ENCODE results near the gene ABCC8. TPM values are rescaled to one million over a fixed set of nuclear protein-coding genes. Genes with fewer than 3 reads are reported as not detected.

The ABCC8 gene
- total RNA-seq, 1 experiment from 2014 or later: not detected

GRCh38 chr11:17389957-17390649 is 86.5 kb downstream of the ABCC8 start:
- POLR2A ChIA-PET: no interaction called here
- H3K4me1 Mint-ChIP-seq (ENCODE audit: low read depth, unreplicated experiment): no peaks in the 10 kb centered on the region
- Histone ChIP-seq H3K36me3 (ENCODE audit: control insufficient read depth, insufficient read depth, low read length) (no peaks in the 10 kb centered on the region), H3K9me3 (no peaks in the 10 kb centered on the region), H3K4me1 (peaks cover 3% of the 10 kb centered on the region; the same call in 1 of the 2 replicates), H3K27me3 (replicated peaks; ENCODE audit: control insufficient read depth, insufficient read depth, low read length) (no peaks in the 10 kb centered on the region; the same call in 1 of the 2 replicates), H3K4me3 (ENCODE audit: low read depth, low read length) (peak overlapping the region; percentile 72)
- peak overlapping the region; percentile 77 for H3K4me3 Mint-ChIP-seq (ENCODE audit: unreplicated experiment)
- no peak for TF ChIP-seq CTCF (IDR thresholded peaks at IDR 0.05; ENCODE audit: insufficient read depth in 1 of 2, low read depth in 1 of 2, low read length in 1 of 2, severe bottlenecking in 1 of 2, unreplicated experiment in 1 of 2)
- intact Hi-C loops (cut with micrococcal nuclease; ENCODE audit: unreplicated experiment): no loop called here
- H3K27ac Mint-ChIP-seq (ENCODE audit: unreplicated experiment): no peak overlapping the region
- CTCF ChIA-PET: interaction anchor here (1.3 kb wide), 1 partner anchor 37 kb away, joined by 3 read pairs; no protein-coding TSS in a partner anchor
- peaks cover 11% of the 10 kb centered on the region for H3K36me3 Mint-ChIP-seq (ENCODE audit: insufficient read depth, unreplicated experiment)
- H3K27me3 Mint-ChIP-seq (ENCODE audit: insufficient read depth, unreplicated experiment): peaks cover 5% of the 10 kb centered on the region
- no peaks in the 10 kb centered on the region for H3K9me3 Mint-ChIP-seq (ENCODE audit: unreplicated experiment)
- no peak for DNase-seq
- no TSS peak for BruUV-seq (replicated peaks)

- Histone ChIP-seq H3K9me3 (no peaks in the 10 kb centered on the region), H3K4me1 (peaks cover 3% of the 10 kb centered on the region; the same call in 1 of the 2 replicates), H3K4me3 (ENCODE audit: low read depth, low read length) (peak overlapping the region; percentile 72), H3K36me3 (ENCODE audit: control insufficient read depth, insufficient read depth, low read length) (no peaks in the 10 kb centered on the region), H3K27me3 (replicated peaks; ENCODE audit: control insufficient read depth, insufficient read depth, low read length) (no peaks in the 10 kb centered on the region; the same call in 1 of the 2 replicates)
- CTCF ChIA-PET: interaction anchor here (0.6 to 1.6 kb wide), 11 partner anchors 19 to 155 kb away, joined by 3 to 12 read pairs (median 4); partner anchors contain the start of gene USH1C
- BruUV-seq (replicated peaks): no TSS peak
- peak; percentile 76 to 90 for DNase-seq
- intact Hi-C loops (cut with micrococcal nuclease; ENCODE audit: unreplicated experiment): no loop called here
- Mint-ChIP-seq H3K9me3 (ENCODE audit: unreplicated experiment) (no peaks in the 10 kb centered on the region), H3K4me3 (ENCODE audit: unreplicated experiment) (peak overlapping the region; percentile 77), H3K4me1 (ENCODE audit: low read depth, unreplicated experiment) (no peaks in the 10 kb centered on the region), H3K27ac (ENCODE audit: unreplicated experiment) (no peak overlapping the region), H3K36me3 (ENCODE audit: insufficient read depth, unreplicated experiment) (peaks cover 11% of the 10 kb centered on the region), H3K27me3 (ENCODE audit: insufficient read depth, unreplicated experiment) (peaks cover 5% of the 10 kb centered on the region)
- peak; percentile 79 to 88 for TF ChIP-seq CTCF (IDR thresholded peaks at IDR 0.05; ENCODE audit: insufficient read depth in 1 of 2, low read depth in 1 of 2, low read length in 1 of 2, severe bottlenecking in 1 of 2, unreplicated experiment in 1 of 2)
- POLR2A ChIA-PET: no interaction called here
These were observed 87.3 kb downstream of the ABCC8 start for GRCh38 chr11:17389211-17389956.

GRCh38 chr11:17388609-17389210 is 87.9 kb downstream of the ABCC8 start, which contains the start of gene KCNJ11:
TSS of gene KCNJ11 (minus strand) at chr11:17388659. CDS start at chr11:17388091, 568 bp downstream.
- Mint-ChIP-seq H3K4me3 (ENCODE audit: unreplicated experiment) (peak within 1 kb of the TSS; percentile 77), H3K27me3 (ENCODE audit: insufficient read depth, unreplicated experiment) (peaks cover 5% of the 10 kb centered on the region), H3K4me1 (ENCODE audit: low read depth, unreplicated experiment) (no peaks in the 10 kb centered on the region), H3K9me3 (ENCODE audit: unreplicated experiment) (no peaks in the 10 kb centered on the region), H3K36me3 (ENCODE audit: insufficient read depth, unreplicated experiment) (peaks cover 12% of the 10 kb centered on the region), H3K27ac (ENCODE audit: unreplicated experiment) (peak within 1 kb of the TSS; percentile 23)
- POLR2A ChIA-PET: no interaction called here
- Histone ChIP-seq H3K9me3 (no peaks in the 10 kb centered on the region), H3K27me3 (replicated peaks; ENCODE audit: control insufficient read depth, insufficient read depth, low read length) (no peaks in the 10 kb centered on the region; the same call in none of the 2 replicates), H3K4me3 (ENCODE audit: low read depth, low read length) (peak within 1 kb of the TSS; percentile 72), H3K4me1 (peaks cover 3% of the 10 kb centered on the region; the same call in 1 of the 2 replicates), H3K36me3 (ENCODE audit: control insufficient read depth, insufficient read depth, low read length) (no peaks in the 10 kb centered on the region)
- TF ChIP-seq CTCF (IDR thresholded peaks at IDR 0.05; ENCODE audit: insufficient read depth in 1 of 2, low read depth in 1 of 2, low read length in 1 of 2, severe bottlenecking in 1 of 2, unreplicated experiment in 1 of 2): peak in 1 of 2 experiments; percentile 41
- intact Hi-C loops (cut with micrococcal nuclease; ENCODE audit: unreplicated experiment): no loop called here
- DNase-seq: peak in 1 of 2 experiments; percentile 58
- CTCF ChIA-PET: interaction anchor here (0.6 to 1.6 kb wide), 20 partner anchors 12 to 180 kb away, joined by 3 to 12 read pairs (median 4); partner anchors contain the start of gene USH1C
- no TSS peak for BruUV-seq (replicated peaks)

Measured in Caco-2 (cell line).